Measurements from ENCODE around the gene GCGR.

Gene GCGR

DNA sequence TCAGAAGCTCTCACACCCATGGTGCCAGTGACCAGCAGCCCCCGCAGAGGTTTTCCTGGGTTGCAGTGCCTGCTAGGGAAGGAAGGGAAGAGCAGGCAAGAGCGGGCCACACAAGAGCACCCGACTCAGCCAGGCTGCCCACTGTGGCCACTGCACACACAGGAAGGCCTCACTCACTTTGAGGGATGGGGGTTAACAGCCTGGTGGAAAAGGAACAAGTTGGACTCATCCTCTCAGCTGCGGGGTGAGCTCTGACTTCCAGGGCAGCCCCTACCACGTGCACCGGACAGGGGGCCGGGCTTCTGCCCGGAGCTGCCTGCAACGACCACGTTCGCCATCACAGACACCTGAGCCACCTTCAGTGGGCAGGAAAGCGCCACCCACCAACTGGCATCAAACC is 48.3 kb downstream of the GCGR start:
- no peak overlapping the region for H2AFZ ChIP-seq (ENCODE audit: low read length)
- no peak overlapping the region for H3K9ac ChIP-seq (ENCODE audit: low read length)
- TF ChIP-seq EZH2 (IDR thresholded peaks at IDR 0.05; ENCODE audit: borderline replicate concordance, low read length), result no peak
- TF ChIP-seq, protein P1, sequence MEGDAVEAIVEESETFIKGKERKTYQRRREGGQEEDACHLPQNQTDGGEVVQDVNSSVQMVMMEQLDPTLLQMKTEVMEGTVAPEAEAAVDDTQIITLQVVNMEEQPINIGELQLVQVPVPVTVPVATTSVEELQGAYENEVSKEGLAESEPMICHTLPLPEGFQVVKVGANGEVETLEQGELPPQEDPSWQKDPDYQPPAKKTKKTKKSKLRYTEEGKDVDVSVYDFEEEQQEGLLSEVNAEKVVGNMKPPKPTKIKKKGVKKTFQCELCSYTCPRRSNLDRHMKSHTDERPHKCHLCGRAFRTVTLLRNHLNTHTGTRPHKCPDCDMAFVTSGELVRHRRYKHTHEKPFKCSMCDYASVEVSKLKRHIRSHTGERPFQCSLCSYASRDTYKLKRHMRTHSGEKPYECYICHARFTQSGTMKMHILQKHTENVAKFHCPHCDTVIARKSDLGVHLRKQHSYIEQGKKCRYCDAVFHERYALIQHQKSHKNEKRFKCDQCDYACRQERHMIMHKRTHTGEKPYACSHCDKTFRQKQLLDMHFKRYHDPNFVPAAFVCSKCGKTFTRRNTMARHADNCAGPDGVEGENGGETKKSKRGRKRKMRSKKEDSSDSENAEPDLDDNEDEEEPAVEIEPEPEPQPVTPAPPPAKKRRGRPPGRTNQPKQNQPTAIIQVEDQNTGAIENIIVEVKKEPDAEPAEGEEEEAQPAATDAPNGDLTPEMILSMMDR (IDR thresholded peaks at IDR 0.05; ENCODE audit: low read length), result no peak
- H4K20me1 ChIP-seq (ENCODE audit: insufficient read depth, low read length), result no peaks in the 10 kb centered on the region
- no peaks in the 10 kb centered on the region for H3K79me2 ChIP-seq (ENCODE audit: insufficient read depth, low read length)
- no peak overlapping the region for H3K27ac ChIP-seq (ENCODE audit: low read depth, low read length, poor library complexity, severe bottlenecking)
- no peaks in the 10 kb centered on the region for H3K9me3 ChIP-seq (ENCODE audit: low read length)
- H3K4me1 ChIP-seq (ENCODE audit: insufficient read depth, low read length, severe bottlenecking), result no peaks in the 10 kb centered on the region
- no peaks in the 10 kb centered on the region for H3F3A ChIP-seq (ENCODE audit: insufficient read depth, low read length)
- H3K4me3 ChIP-seq (ENCODE audit: low read depth, low read length, poor library complexity, severe bottlenecking), result no peak overlapping the region
- H3K27me3 ChIP-seq (ENCODE audit: insufficient read depth, low read length), result no peaks in the 10 kb centered on the region
- no peak overlapping the region for H3K4me2 ChIP-seq (ENCODE audit: low read length)
- no peaks in the 10 kb centered on the region for H3K9me2 ChIP-seq (ENCODE audit: low read depth, low read length)
- peaks cover 72% of the 10 kb centered on the region for H3K36me3 ChIP-seq (ENCODE audit: insufficient read depth, low read length)

DNA sequence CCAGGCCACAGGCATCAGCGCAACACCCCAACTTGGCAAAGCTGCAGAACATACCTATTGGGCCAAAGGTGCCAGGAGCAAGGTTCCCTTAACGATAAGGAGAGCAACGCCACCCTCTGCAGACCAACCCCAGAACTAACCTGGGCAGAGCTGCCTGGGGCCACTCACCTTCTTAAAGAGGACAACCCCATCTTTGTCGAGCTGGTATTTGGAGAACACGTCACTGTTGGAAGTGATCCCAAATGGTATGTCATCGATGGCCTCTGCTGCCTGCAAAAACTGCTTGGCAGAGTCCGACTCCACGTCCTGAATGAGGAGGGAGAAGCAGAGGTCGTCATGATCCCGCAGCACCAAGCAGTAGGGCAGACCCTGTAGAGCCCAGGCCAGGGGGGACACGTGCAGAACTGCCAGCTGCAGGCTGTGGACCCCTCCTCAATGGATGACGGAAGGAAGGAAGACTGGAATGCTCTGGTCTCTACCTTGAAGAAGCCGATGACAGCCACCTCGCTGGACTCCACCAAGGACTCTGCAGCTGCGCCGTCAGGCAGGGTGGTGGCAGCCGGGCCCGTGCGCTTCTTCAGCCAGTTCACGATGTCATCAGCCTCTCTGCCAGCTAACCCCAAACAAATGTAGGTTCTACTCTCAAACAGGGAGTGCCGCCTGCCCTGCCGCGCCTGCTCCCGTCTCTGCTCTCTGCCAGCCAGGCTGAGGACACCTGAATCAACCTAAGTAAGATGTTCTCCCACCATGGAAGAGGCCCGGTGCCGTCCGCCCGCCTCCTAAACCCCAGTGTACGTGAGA is 51.2 kb downstream of the GCGR start:
- no peaks in the 10 kb centered on the region for H3K9me3 ChIP-seq (ENCODE audit: low read length)
- no peaks in the 10 kb centered on the region for H3F3A ChIP-seq (ENCODE audit: insufficient read depth, low read length)
- H3K9me2 ChIP-seq (ENCODE audit: low read depth, low read length), result no peaks in the 10 kb centered on the region
- no peak overlapping the region for H2AFZ ChIP-seq (ENCODE audit: low read length)
- H3K9ac ChIP-seq (ENCODE audit: low read length), result no peak overlapping the region
- no peaks in the 10 kb centered on the region for H4K20me1 ChIP-seq (ENCODE audit: insufficient read depth, low read length)
- H3K36me3 ChIP-seq (ENCODE audit: insufficient read depth, low read length), result peaks cover 82% of the 10 kb centered on the region
- H3K4me3 ChIP-seq (ENCODE audit: low read depth, low read length, poor library complexity, severe bottlenecking), result no peak overlapping the region
- peaks cover 17% of the 10 kb centered on the region for H3K4me1 ChIP-seq (ENCODE audit: insufficient read depth, low read length, severe bottlenecking)
- H3K27ac ChIP-seq (ENCODE audit: low read depth, low read length, poor library complexity, severe bottlenecking), result no peak overlapping the region
- peaks cover 27% of the 10 kb centered on the region for H3K79me2 ChIP-seq (ENCODE audit: insufficient read depth, low read length)
- H3K4me2 ChIP-seq (ENCODE audit: low read length), result no peak overlapping the region
- TF ChIP-seq, protein P1 (IDR thresholded peaks at IDR 0.05; ENCODE audit: low read length), result no peak
- no peak for TF ChIP-seq EZH2 (IDR thresholded peaks at IDR 0.05; ENCODE audit: borderline replicate concordance, low read length)
- no peaks in the 10 kb centered on the region for H3K27me3 ChIP-seq (ENCODE audit: insufficient read depth, low read length)

DNA sequence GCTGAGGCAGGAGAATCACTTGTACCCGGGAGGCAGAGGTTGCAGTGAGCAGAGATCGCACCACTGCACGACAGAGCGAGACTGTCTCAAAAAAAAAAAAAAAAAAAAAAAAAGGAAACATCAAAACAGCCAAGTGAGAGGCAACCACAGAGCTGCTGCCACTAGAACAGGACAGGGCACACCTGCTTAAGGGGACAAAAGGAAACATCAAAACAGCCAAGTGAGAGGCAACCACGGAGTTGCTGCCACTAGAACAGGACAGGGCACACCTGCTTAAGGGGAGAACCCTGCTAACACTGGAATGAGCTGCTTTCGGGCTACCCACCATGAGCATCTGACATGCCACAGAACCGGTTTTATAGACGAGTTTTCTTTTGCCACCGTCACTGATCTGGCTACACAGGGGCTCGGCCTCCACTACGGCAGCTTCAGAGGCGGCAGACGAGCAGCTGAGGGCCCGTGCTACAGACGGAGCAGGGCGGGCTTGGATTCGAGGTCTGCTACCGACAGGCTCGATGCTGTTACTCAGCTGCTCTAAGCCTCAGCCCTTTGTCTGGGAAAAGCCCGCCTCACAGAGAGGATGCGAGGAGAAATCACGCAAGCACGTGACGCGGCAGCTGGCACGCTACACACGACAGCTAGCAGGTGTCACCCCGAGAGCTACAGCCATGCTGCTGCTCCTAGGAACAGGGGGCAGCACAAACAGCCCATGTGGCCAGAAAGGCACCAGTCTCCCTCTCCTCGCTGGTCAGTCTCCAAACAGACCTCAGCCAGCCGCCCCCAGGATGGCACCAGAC is 54.4 kb downstream of the GCGR start:
- peaks cover 36% of the 10 kb centered on the region for H3K4me1 ChIP-seq (ENCODE audit: insufficient read depth, low read length, severe bottlenecking)
- H3K27ac ChIP-seq (ENCODE audit: low read depth, low read length, poor library complexity, severe bottlenecking), result no peak overlapping the region
- no peak overlapping the region; the same call in 1 of the 2 replicates for H3K9ac ChIP-seq (ENCODE audit: low read length)
- no peaks in the 10 kb centered on the region for H3K27me3 ChIP-seq (ENCODE audit: insufficient read depth, low read length)
- peak overlapping the region; percentile 98 for H3K4me2 ChIP-seq (ENCODE audit: low read length)
- H3K79me2 ChIP-seq (ENCODE audit: insufficient read depth, low read length), result peaks cover 32% of the 10 kb centered on the region
- H3K9me3 ChIP-seq (ENCODE audit: low read length), result no peaks in the 10 kb centered on the region
- H3K4me3 ChIP-seq (ENCODE audit: low read depth, low read length, poor library complexity, severe bottlenecking), result peak overlapping the region; percentile 98
- no peak overlapping the region for H2AFZ ChIP-seq (ENCODE audit: low read length)
- H3F3A ChIP-seq (ENCODE audit: insufficient read depth, low read length), result no peaks in the 10 kb centered on the region
- no peaks in the 10 kb centered on the region for H4K20me1 ChIP-seq (ENCODE audit: insufficient read depth, low read length)
- TF ChIP-seq, protein P1 (IDR thresholded peaks at IDR 0.05; ENCODE audit: low read length), result no peak
- no peak for TF ChIP-seq EZH2 (IDR thresholded peaks at IDR 0.05; ENCODE audit: borderline replicate concordance, low read length)
- H3K36me3 ChIP-seq (ENCODE audit: insufficient read depth, low read length), result peaks cover 64% of the 10 kb centered on the region
- no peaks in the 10 kb centered on the region for H3K9me2 ChIP-seq (ENCODE audit: low read depth, low read length)

Measured in OCI-LY1 (cell line).